ENCODE results near the gene ATG10.

GRCh38 chr5:82129723-82130285, 158.0 kb downstream of the ATG10 start:
- TF ChIP-seq CTCF (conservative IDR thresholded peaks at IDR 0.05; ENCODE audit: low read depth in 2 of 2): no peak
- no peak for TF ChIP-seq EZH2phosphoT487 (IDR thresholded peaks at IDR 0.05; ENCODE audit: unreplicated experiment)
- TF ChIP-seq POLR2AphosphoS5 (IDR thresholded peaks at IDR 0.05; ENCODE audit: low read depth): no peak
- TF ChIP-seq CREB1 (CRISPR knock-in tag; IDR thresholded peaks at IDR 0.05; ENCODE audit: low read depth): no peak
- no peak for TF ChIP-seq ZNF331 (CRISPR knock-in tag; IDR thresholded peaks at IDR 0.05; ENCODE audit: low read depth)
- TF ChIP-seq REST (IDR thresholded peaks at IDR 0.05; ENCODE audit: unreplicated experiment): no peak
- TF ChIP-seq EZH2 (IDR thresholded peaks at IDR 0.05; ENCODE audit: low read depth, unreplicated experiment): no peak
- no peak for TF ChIP-seq JUNB (IDR thresholded peaks at IDR 0.05; ENCODE audit: unreplicated experiment)
- TF ChIP-seq ETS1 (IDR thresholded peaks at IDR 0.05): no peak
- TF ChIP-seq NANOG (IDR thresholded peaks at IDR 0.05; ENCODE audit: borderline replicate concordance): no peak
- no peak for TF ChIP-seq STAT1 (IDR thresholded peaks at IDR 0.05; ENCODE audit: unreplicated experiment)
- no peak for TF ChIP-seq ZNF462 (CRISPR knock-in tag; IDR thresholded peaks at IDR 0.05)
